ENCODE measurements around the gene PARM1.
"Not testable (repeated sequence)": the region's sequence is repeated elsewhere in the genome, so short reads cannot be mapped to it uniquely, and the experiment has no call there.

Gene PARM1

DNA sequence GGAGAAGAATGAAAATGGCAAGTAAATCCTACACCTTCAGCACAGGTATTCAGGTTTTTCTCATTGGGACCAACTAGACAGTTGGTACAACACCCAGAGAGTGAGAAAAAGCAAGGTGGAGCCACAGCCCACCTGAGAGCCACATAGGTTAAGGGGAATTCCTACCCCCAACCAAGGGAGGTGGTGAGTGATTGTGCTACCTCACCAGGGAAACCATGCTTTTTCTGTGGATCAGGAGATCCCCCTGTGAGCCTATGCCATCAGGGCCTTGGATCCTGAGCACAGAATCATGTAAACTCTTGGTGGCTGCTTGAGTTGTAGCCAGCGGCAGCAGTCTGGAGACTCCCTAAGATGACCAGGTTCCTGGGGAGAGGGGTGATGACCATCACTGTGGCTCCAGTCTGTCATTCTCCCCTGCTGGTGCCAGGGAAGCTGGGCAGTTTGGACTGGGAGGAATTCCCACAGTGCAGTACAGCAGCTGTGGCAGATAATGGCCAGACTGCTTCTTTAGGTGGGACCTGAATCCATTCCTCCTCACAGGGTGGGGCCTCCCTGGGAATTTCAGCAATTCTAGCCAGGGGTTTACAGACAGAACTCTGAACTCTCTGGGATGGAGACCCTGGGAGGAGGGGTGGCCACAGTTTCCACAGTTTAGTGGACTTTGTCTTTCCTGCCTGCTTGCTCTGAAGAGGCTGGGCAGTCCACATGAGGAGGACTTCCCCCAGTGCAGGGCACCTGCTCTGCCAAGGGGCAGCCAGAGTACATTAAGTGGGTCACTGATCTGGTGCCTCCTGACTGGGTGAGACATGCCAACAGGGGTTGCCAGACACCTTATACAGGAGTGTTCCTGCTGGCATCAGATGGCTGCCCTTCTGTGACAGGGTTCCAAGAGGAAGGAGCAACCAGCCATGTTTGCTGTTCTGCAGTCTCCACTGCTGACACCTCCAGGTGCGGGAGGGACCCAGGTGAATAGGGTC, 43.2 kb downstream of the PARM1 start:
- Histone ChIP-seq H3K27ac (no peak overlapping the region), H3K4me3 (IDR thresholded peaks at IDR 0.05; ENCODE audit: insufficient read depth, low read depth, low read length) (no peak overlapping the region), H3K4me1 (ENCODE audit: low read depth, poor library complexity, severe bottlenecking) (no peaks in the 10 kb centered on the region), H2AFZ (ENCODE audit: low read depth) (no peak overlapping the region), H3K27me3 (ENCODE audit: insufficient read depth, low read depth) (no peaks in the 10 kb centered on the region), H4K20me1 (ENCODE audit: insufficient read depth) (no peaks in the 10 kb centered on the region), H3K36me3 (ENCODE audit: insufficient read depth) (no peaks in the 10 kb centered on the region), H3K79me2 (ENCODE audit: insufficient read depth, low read depth) (no peaks in the 10 kb centered on the region), H3K4me2 (no peak overlapping the region), H3K9ac (no peak overlapping the region)
- TF ChIP-seq, protein P1, sequence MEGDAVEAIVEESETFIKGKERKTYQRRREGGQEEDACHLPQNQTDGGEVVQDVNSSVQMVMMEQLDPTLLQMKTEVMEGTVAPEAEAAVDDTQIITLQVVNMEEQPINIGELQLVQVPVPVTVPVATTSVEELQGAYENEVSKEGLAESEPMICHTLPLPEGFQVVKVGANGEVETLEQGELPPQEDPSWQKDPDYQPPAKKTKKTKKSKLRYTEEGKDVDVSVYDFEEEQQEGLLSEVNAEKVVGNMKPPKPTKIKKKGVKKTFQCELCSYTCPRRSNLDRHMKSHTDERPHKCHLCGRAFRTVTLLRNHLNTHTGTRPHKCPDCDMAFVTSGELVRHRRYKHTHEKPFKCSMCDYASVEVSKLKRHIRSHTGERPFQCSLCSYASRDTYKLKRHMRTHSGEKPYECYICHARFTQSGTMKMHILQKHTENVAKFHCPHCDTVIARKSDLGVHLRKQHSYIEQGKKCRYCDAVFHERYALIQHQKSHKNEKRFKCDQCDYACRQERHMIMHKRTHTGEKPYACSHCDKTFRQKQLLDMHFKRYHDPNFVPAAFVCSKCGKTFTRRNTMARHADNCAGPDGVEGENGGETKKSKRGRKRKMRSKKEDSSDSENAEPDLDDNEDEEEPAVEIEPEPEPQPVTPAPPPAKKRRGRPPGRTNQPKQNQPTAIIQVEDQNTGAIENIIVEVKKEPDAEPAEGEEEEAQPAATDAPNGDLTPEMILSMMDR (conservative IDR thresholded peaks at IDR 0.05; ENCODE audit: low read depth, low read length), result no peak

- H3K27ac ChIP-seq, result no peak overlapping the region
- H3K4me1 ChIP-seq (ENCODE audit: low read depth, poor library complexity, severe bottlenecking), result no peaks in the 10 kb centered on the region
- TF ChIP-seq, protein P1 (conservative IDR thresholded peaks at IDR 0.05; ENCODE audit: low read depth, low read length), result no peak
- no peaks in the 10 kb centered on the region for H3K36me3 ChIP-seq (ENCODE audit: insufficient read depth)
- H3K9ac ChIP-seq, result no peak overlapping the region
- no peaks in the 10 kb centered on the region for H3K27me3 ChIP-seq (ENCODE audit: insufficient read depth, low read depth)
- no peak overlapping the region for H3K4me2 ChIP-seq
- H2AFZ ChIP-seq (ENCODE audit: low read depth), result no peak overlapping the region
- H3K79me2 ChIP-seq (ENCODE audit: insufficient read depth, low read depth), result no peaks in the 10 kb centered on the region
- no peak overlapping the region for H3K4me3 ChIP-seq (IDR thresholded peaks at IDR 0.05; ENCODE audit: insufficient read depth, low read depth, low read length)
- H4K20me1 ChIP-seq (ENCODE audit: insufficient read depth), result no peaks in the 10 kb centered on the region
Observed at GRCh38 chr4:74982546-74983252, 49.8 kb downstream of the PARM1 start.

DNA sequence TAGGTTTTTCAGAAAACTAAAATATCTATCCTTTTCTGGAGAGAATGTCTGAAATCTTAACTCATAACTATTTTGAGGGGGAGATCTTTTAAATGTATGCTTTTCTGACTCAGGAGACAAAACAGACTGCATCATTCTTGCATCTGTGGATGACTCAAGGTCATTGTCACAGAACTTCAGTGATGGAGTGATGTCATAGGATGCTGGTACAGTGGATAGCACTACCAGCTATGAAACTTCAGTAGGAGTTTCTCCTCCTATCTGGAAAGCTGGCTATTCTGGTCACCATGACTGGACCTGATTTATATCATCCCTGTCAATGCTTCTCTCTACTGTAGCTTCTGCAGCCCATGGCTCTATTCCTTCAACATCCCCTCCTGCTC, 50.3 kb downstream of the PARM1 start:
- Histone ChIP-seq H3K4me3 (IDR thresholded peaks at IDR 0.05; ENCODE audit: insufficient read depth, low read depth, low read length) (no peak overlapping the region), H4K20me1 (ENCODE audit: insufficient read depth) (no peaks in the 10 kb centered on the region), H3K4me2 (no peak overlapping the region), H3K36me3 (ENCODE audit: insufficient read depth) (no peaks in the 10 kb centered on the region), H3K9ac (no peak overlapping the region), H3K27ac (no peak overlapping the region), H3K79me2 (ENCODE audit: insufficient read depth, low read depth) (no peaks in the 10 kb centered on the region), H2AFZ (ENCODE audit: low read depth) (no peak overlapping the region), H3K27me3 (ENCODE audit: insufficient read depth, low read depth) (no peaks in the 10 kb centered on the region), H3K4me1 (ENCODE audit: low read depth, poor library complexity, severe bottlenecking) (no peaks in the 10 kb centered on the region)
- TF ChIP-seq, protein P1 (conservative IDR thresholded peaks at IDR 0.05; ENCODE audit: low read depth, low read length), result no peak

DNA sequence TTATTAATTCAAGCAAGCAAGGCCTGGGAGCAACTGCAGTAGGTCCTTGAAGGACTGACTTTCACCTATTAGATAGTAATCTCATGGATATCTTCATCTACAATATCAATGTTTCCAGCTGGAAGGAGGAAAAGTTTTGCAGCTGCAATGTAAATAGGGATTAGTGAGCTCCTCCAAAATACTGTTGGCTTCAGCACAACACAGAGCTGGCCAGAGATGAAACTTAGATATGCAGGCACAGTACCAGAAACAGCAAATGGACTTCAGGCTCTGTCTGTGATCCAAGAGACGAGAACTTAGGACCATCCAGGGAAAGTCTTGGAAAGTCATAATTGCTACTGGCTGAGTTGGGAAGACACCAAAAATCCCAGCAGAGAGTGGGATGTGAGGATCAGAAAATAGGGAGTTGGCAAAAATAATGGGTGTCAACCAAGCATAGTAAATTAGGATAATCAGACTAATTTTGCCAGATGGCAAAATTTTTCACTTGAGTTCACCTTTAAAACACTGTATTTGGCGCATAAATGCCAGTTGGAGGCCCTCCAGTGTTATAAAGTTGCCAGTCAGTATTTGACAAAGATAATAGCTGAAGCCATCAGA, 57.5 kb downstream of the PARM1 start:
- Histone ChIP-seq H3K79me2 (ENCODE audit: insufficient read depth, low read depth) (no peaks in the 10 kb centered on the region), H2AFZ (ENCODE audit: low read depth) (no peak overlapping the region), H4K20me1 (ENCODE audit: insufficient read depth) (no peaks in the 10 kb centered on the region), H3K27me3 (ENCODE audit: insufficient read depth, low read depth) (no peaks in the 10 kb centered on the region), H3K36me3 (ENCODE audit: insufficient read depth) (no peaks in the 10 kb centered on the region), H3K4me2 (no peak overlapping the region), H3K9ac (no peak overlapping the region), H3K27ac (no peak overlapping the region), H3K4me1 (ENCODE audit: low read depth, poor library complexity, severe bottlenecking) (no peaks in the 10 kb centered on the region), H3K4me3 (IDR thresholded peaks at IDR 0.05; ENCODE audit: insufficient read depth, low read depth, low read length) (no peak overlapping the region)
- TF ChIP-seq, protein P1 (conservative IDR thresholded peaks at IDR 0.05; ENCODE audit: low read depth, low read length), result no peak

DNA sequence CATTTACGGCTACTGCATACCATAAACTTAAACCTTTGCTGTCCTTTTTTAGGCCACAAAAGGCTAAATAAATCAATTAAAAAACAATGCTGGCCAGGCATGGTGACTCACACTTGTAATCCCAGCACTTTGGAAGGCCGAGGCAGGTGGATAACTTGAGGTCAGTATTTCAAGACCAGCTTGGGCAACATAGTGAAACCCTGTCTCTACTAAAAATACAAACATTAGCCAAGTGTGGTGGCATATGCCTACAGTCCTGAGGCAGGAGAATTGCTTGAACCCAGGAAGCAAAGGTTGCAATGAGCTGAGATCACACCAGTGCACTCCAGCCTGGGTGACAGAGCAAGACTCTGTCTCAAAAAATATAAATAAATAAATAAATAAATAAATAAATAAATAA, 61.5 kb downstream of the PARM1 start:
- not testable (repeated sequence) for H3K4me2 ChIP-seq; H3K4me3 ChIP-seq (IDR thresholded peaks at IDR 0.05; ENCODE audit: insufficient read depth, low read depth, low read length); H3K27ac ChIP-seq; H3K27me3 ChIP-seq (ENCODE audit: insufficient read depth, low read depth); H3K79me2 ChIP-seq (ENCODE audit: insufficient read depth, low read depth); H4K20me1 ChIP-seq (ENCODE audit: insufficient read depth); H3K36me3 ChIP-seq (ENCODE audit: insufficient read depth); H3K9ac ChIP-seq; H2AFZ ChIP-seq (ENCODE audit: low read depth); H3K4me1 ChIP-seq (ENCODE audit: low read depth, poor library complexity, severe bottlenecking)

Measured in KMS-11 (cell line).